ES-I3 (cell line): ENCODE data around the gene SULT2A1.
"Not testable (repeated sequence)": the region's sequence is repeated elsewhere in the genome, so short reads cannot be mapped to it uniquely, and the experiment has no call there.

ENCODE experiments used
- H3K36me3 ChIP-seq: 2 replicates; pipeline ENCODE4 v1.6.1; 2013; ENCODE audit warnings: mild to moderate bottlenecking, low read length, control low read depth, moderate library complexity; ENCODE audit not compliant: insufficient read depth
- H3K4me1 ChIP-seq: 2 replicates; pipeline ENCODE4 v1.6.1; 2013; ENCODE audit warnings: mild to moderate bottlenecking, control low read depth, low read length; ENCODE audit not compliant: insufficient read depth
- H3K9ac ChIP-seq: 2 replicates; pipeline ENCODE4 v1.6.1; 2013; ENCODE audit warnings: low read depth, mild to moderate bottlenecking, low read length, moderate library complexity
- H3K9me3 ChIP-seq: 2 replicates; pipeline ENCODE4 v1.6.1; 2013; ENCODE audit warnings: mild to moderate bottlenecking, low read length, moderate library complexity; ENCODE audit not compliant: control insufficient read depth, insufficient read depth

The SULT2A1 gene

DNA sequence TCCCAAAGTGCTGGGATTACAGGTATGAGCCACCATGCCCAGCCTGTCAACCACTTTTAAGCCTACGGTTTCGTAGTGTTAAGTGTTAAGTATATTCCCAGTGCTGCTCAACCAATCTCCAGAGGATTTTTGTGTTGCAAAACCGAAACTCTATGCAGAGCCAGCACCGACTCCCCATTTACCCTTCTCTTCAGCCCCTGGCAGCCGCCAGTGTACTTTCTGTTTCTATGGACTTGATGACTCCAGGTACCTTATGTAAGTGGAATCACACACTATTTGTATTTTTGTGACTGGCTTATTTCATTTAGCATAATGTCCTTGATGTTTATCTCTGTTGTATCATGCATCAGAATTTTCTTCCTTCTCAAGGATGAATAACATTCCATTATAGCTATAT lies 1.1 kb downstream of the SULT2A1 start:
- no peaks in the 10 kb centered on the region for H3K4me1 ChIP-seq
- H3K36me3 ChIP-seq = no peaks in the 10 kb centered on the region
- no peak overlapping the region for H3K9ac ChIP-seq
- no peaks in the 10 kb centered on the region for H3K9me3 ChIP-seq

DNA sequence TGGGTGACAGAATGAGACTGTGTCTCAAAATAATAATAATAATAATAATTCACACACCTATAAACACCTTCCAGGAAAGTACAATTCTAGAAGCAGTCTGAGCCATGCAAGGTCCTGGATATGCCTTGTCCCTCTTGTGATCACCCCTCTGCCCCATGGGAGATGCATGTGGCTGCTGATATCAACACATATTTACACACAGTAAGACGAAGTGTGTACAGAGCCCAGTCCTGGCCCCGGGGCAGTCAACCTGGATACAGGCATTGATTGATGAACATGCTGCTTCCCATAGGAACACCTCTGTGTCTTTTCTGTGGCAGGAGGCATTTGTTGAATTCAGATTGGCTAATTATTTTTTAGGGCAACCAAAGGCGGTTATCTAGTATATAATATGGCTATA lies 3.2 kb downstream of the SULT2A1 start:
- Histone ChIP-seq H3K36me3 (no peaks in the 10 kb centered on the region), H3K9ac (no peak overlapping the region), H3K9me3 (no peaks in the 10 kb centered on the region), H3K4me1 (no peaks in the 10 kb centered on the region)

DNA sequence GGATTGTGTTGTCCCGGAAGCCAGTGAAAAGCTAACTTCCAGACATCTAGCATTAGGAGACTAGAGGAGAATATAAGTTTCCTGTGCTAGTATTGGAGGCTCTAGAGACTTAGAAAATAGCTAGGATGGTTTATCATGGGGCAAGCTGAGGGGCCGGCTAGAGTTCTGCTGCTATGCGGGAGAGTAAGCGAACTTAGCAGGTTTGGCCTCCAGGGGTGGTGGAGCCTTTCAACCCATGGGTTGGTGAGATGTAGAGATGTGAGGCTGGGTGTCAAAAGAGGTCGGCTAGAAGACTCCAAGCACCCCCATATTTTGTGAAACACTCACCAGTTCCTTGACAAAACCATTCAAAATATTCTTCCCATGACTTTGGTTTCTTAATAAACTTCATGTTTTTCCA lies 4.4 kb downstream of the SULT2A1 start:
- Histone ChIP-seq H3K4me1 (no peaks in the 10 kb centered on the region), H3K9me3 (no peaks in the 10 kb centered on the region), H3K9ac (no peak overlapping the region), H3K36me3 (no peaks in the 10 kb centered on the region)

DNA sequence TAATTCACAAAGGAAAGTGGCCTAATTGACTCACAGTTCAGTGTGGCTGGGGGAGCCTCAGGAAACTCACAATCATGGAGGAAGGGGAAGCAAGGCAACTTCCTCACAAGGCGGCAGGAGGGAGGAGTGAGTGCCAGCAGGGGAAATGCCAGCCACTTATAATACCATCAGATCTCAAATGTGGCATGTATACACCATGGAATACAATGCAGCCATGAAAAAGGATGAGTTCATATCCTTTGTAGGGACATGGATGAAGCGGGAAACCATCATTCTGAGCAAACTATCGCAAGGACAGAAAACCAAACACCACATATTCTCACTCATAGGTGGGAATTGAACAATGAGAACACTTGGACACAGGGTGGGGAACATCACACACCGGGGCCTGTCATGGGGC lies 6.7 kb downstream of the SULT2A1 start:
- H3K4me1 ChIP-seq, H3K36me3 ChIP-seq, H3K9me3 ChIP-seq, H3K9ac ChIP-seq: not testable (repeated sequence)

DNA sequence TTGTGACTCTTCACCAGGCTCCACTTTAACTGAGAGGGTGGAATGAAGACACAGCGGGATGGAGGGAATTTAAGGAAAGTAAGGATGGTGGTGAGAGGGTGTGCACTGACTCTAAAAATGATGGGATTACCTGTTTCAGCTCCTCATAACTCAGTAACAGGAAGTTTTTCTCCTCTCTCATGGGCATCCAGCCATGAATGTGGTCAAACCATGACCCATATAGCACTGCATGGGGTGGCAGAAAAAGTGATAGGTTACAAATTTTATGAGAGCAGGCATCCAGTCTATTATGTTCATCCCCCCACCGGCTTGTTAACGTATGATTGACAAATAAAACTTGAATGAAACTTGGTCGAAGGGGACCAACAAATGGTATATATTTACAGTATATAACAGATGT lies 7.2 kb downstream of the SULT2A1 start:
- no peak overlapping the region for H3K9ac ChIP-seq
- H3K36me3 ChIP-seq = no peaks in the 10 kb centered on the region
- H3K4me1 ChIP-seq = no peaks in the 10 kb centered on the region
- no peaks in the 10 kb centered on the region for H3K9me3 ChIP-seq

DNA sequence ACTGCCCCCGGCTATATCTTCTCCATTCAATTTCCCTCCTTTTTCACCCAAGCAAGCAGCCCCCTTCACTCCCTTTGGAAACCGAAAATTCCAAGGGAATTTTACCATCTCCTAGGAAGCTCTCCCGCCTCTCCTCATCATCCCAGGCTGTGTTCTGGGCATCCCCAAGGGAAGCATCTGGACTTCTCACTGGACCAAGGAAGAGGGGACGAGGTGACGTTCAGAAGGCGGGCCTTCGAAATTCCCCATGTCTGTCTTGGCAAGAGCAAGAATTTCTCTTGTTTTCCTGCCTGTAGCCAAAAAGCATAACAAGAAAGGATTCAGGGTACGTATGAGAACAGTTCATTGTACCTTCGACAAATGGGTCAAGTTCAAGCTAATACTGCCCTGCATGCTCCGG lies 20.9 kb downstream of the SULT2A1 start:
- Histone ChIP-seq H3K9me3 (no peaks in the 10 kb centered on the region), H3K9ac (no peak overlapping the region), H3K36me3 (no peaks in the 10 kb centered on the region), H3K4me1 (peaks cover 4% of the 10 kb centered on the region; the same call in 1 of the 2 replicates)

DNA sequence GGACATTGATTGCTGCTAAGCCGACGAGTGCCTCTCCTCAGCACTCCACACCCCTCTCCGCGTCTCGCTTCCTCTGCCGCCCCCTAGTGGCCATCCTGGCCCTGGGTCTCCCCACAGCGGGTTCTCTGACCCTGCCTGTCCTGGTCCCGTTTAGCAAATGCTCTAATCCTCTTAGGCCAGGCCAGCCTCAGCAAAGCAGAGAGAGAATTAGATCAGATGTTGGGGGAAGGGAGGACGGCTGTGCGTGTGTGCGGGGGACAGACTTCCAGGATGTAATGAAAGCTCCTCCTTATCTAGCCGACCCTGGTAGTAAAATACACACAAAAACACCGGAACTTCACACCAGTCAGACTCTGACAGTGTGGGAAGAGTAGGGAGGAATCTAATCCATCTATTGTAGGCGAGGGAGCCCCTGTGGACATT lies 22.6 kb downstream of the SULT2A1 start:
- no peaks in the 10 kb centered on the region for H3K9me3 ChIP-seq
- no peaks in the 10 kb centered on the region for H3K36me3 ChIP-seq
- H3K9ac ChIP-seq = no peak overlapping the region
- peaks cover 4% of the 10 kb centered on the region; the same call in 1 of the 2 replicates for H3K4me1 ChIP-seq

DNA sequence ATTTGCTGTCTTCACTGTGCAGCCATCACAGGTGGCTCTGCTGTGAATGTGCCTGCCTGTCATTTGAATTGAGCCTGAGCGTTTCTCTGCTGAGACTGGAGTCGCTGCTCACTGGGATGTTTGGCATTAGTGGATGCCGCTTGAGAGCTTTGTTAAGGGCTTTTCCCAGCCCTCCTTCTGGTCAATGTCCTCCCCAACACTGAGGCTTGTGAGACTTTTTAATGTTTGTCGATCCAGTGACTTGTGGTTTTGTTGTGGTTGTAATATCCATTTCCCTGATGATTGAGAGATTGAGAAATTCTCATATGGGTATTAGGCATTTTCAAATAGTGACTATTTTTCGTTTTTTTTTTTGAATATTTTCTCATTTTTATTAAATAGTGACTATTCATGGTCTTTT lies 24.5 kb downstream of the SULT2A1 start:
- no peaks in the 10 kb centered on the region for H3K36me3 ChIP-seq
- no peaks in the 10 kb centered on the region for H3K9me3 ChIP-seq
- no peak overlapping the region for H3K9ac ChIP-seq
- peaks cover 4% of the 10 kb centered on the region; the same call in 1 of the 2 replicates for H3K4me1 ChIP-seq

DNA sequence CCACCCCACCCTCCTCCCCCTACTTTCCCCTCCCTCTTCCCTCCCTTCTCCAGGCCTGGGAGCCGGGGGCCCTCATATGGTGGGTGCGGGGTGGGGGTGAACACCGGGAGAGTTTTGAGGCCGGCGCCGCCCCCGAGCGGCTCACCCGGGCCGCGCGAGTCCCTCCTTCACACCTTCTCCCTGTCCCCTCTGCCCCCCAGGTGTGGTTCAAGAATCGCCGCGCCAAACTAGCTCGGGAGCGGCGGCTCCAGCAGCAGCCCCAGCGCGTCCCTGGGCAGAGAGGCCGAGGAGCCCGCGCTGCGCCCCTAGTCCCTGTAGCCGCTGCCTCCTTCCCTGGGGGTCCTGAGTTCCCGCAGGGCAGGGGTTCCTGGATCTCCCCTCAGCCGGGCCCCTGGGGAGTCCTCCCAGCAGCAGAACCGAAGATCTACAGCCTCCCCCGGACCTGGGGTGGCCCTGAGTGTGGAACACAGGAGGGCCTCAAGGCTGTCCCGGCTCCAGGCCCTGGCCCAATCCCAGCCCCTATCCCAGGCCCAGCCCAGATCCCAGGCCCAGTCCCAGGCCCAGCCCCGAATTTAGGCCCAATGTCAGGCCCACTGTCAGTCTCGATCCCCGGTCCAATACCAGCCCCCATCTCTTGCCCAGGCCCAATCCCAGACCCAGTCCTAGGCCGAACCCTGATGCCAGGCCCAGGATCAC lies 25.4 kb downstream of the SULT2A1 start:
- Histone ChIP-seq H3K36me3 (no peaks in the 10 kb centered on the region), H3K4me1 (peaks cover 4% of the 10 kb centered on the region; the same call in 1 of the 2 replicates), H3K9me3 (no peaks in the 10 kb centered on the region), H3K9ac (no peak overlapping the region)

DNA sequence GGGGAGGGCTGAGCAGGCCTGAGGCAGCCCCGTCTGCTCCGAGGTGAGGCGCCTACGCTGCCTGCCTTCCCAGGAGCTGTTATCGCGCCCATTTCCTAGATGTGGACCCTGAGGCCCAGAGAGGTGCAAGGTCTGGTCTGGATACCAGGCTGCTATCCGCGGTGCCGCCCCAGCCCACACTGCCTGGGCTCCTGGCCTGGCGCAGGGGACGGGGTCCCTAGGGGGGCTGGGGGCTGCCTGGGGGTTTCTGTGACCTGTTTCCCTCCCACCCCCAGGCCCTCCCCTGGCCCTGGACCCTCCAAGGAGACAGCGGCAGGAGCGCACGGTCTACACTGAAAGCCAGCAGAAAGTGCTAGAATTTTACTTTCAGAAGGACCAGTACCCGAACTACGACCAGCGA lies 26.3 kb downstream of the SULT2A1 start:
- not testable (repeated sequence) for H3K9me3 ChIP-seq, H3K9ac ChIP-seq, H3K36me3 ChIP-seq, H3K4me1 ChIP-seq

DNA sequence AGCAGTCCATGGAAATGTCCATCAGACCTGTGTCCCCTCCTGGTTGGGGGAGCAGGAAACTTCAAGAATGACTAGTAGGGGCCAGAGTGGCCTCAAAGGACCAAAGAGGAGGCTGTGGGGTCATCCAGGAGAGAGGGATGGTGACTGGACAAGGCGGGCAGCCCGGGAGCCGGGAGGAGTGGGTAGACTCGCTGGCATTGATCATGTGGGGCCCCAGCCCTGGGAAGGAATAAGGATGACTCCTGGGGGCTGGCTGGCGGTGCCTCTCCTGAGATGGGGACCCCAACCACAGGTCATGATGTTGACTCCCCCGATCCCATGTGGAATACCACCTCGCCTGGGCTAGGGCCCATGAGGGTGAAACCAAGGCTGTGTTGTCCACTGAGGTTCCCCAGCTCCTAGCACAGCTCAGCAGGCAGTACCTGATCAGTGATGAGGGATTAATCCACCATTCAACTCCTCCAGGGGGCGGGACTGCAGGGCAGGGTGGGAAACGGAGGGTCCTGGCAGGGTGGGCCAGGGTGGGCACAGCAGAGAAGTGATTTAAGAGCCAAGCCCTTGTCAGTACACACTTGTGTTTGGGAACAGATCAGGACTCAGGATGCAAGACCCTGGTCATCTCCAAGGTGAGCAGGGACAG lies 27.3 kb downstream of the SULT2A1 start, which contains the start of gene TPRX2:
Gene TPRX2 (plus strand): TSS at position 590 of the 640 bp plus-strand sequence. CDS start 12 bp downstream, at position 602.
- H3K4me1 ChIP-seq, H3K36me3 ChIP-seq, H3K9ac ChIP-seq, H3K9me3 ChIP-seq: not testable (repeated sequence)

DNA sequence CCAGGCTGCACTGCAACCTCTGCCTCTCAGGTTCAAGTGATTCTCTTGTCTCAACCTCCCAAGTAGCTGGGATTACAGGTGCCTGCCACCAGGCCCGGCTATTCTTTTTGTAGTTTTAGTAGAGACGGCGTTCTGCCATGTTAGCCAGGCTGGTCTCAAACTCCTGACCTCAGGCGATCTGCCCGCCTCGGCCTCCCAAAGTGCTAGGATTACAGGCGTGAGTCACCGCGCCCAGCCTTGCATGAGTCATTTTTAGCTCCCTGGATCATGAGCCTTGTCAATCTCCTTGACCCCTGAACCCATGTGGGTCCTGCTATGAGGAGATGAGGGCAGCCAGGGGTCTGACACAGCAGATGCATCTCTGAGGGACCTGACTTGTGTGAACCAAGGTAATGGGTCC lies 27.9 kb downstream of the SULT2A1 start:
- not testable (repeated sequence) for H3K9me3 ChIP-seq, H3K4me1 ChIP-seq, H3K36me3 ChIP-seq, H3K9ac ChIP-seq

DNA sequence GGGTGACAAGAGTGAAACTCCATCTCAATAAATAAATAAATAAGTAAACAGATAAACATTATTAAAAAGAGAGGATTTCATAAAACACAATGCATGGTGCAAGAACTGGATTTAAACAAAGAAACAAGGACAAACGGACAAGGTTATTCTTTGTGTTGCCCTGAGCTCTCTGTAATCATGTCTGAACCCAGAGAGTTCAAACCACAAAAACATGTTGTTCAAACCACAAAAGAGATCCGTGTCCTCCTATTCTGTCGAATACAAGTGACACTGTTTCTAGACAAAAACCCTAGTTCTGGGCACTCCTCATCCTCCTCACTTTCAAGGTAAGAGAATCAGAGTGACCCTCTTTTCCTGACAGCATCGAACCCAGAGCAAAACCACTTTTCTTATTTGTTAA lies 31.7 kb downstream of the SULT2A1 start:
- Histone ChIP-seq H3K4me1 (peaks cover 6% of the 10 kb centered on the region; the same call in 1 of the 2 replicates), H3K36me3 (no peaks in the 10 kb centered on the region)

DNA sequence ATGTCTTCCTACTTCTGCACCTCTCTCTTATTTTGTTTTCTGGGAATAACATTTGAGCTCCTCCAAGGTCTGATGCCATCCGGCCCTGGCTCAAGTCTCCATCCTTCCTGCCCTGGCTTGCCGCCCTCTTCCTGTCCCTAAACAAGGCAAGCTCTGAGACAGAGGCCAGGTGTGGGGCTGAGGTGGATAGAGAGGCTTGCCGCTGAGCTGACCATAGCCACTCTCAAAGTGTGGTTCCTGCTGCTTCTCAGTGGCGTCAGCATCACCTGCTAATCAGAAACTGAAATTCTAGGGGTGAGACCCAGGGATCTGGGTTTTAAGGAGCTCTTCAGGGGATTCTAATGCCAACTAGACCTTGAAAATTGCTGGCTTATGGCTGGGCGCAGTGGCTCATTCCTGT lies 33.1 kb downstream of the SULT2A1 start:
- H3K36me3 ChIP-seq = no peaks in the 10 kb centered on the region
- H3K9ac ChIP-seq = no peak overlapping the region
- peaks cover 6% of the 10 kb centered on the region; the same call in 1 of the 2 replicates for H3K4me1 ChIP-seq
- no peaks in the 10 kb centered on the region for H3K9me3 ChIP-seq

More for the DNA sequence above, 31.7 kb downstream of the SULT2A1 start:
- Histone ChIP-seq H3K9ac (no peak overlapping the region), H3K9me3 (no peaks in the 10 kb centered on the region)

DNA sequence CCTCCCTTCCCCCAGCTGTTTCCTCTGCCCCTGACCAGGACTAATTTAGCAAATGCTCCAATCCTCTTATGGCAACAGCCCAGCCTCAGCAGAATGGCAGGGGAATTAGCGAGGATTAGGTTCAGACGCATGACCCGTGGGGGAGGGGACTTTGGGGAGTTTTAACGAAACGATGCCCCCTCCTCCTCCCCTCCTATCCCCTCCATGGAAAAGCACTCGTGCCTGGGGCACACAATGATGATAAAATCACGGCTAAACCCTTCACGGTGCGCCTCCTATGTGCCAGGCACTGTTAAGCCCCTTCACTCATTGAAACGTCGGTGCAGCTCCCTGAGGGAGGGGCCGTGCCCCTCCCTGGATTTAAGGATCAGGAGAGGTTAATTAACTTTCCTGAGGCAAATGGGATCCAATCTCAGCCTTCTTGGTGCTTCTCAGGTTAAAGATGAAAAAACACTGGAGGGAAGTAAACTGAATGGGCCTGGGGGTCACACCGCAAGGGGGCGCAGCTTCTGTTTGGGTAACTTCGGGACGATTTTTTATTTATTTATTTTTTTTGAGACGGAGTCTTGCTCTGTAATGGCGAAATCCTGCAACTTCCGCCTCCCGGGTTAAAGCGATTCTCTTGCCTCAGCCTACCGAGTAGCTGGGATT lies 37.2 kb downstream of the SULT2A1 start:
- H3K9ac ChIP-seq = peak overlapping the region; percentile 42
- no peaks in the 10 kb centered on the region for H3K36me3 ChIP-seq
- no peaks in the 10 kb centered on the region for H3K9me3 ChIP-seq
- H3K4me1 ChIP-seq = peaks cover 6% of the 10 kb centered on the region; the same call in 1 of the 2 replicates
